Measurements from ENCODE around the gene LIX1. TPM values are rescaled to one million over a fixed set of nuclear protein-coding genes. Genes with fewer than 3 reads are reported as not detected.

Gene LIX1
- total and polyA plus RNA-seq, 12 donors: 0.03 to 0.33 (median 0.18) TPM; not detected in 9

DNA sequence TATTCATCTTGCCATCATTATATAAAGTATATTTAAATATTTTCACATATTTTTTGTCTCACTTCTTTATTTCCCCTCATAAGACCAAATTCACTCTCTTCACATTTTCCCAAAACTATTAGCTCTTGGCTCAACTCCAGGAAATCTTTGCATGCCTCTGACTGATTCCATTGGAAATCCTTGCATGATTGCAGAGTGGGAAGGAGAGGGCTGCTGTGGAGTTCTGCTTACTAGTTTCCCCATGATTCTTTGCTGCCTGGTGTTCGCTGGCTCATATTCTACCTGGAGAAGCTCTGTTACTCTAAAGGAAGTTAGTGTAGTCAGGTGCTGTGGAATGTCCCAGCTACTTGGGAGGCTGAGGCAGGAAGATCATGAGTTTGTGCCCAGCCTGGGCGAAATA is 41.9 kb downstream of the LIX1 start:
- Histone ChIP-seq H3K27me3 (no peaks in the 10 kb centered on the region), H3K27ac (no peak overlapping the region), H3K36me3 (replicated peaks in 1 of 2) (no peaks in the 10 kb centered on the region), H3K4me1 (replicated peaks in 1 of 2) (no peaks in the 10 kb centered on the region), H3K4me3 (no peak overlapping the region), H3K9me3 (replicated peaks in 1 of 3) (no peaks in the 10 kb centered on the region)
- TF ChIP-seq POLR2A (IDR thresholded peaks at IDR 0.05): no peak
- WGBS, 4 donors: 67 to 95% (median 79%) methylated on average over 2 of the region's 2 CpGs
- no peak for DNase-seq
- intact Hi-C loops (cut with DNase I): no loop called here

DNA sequence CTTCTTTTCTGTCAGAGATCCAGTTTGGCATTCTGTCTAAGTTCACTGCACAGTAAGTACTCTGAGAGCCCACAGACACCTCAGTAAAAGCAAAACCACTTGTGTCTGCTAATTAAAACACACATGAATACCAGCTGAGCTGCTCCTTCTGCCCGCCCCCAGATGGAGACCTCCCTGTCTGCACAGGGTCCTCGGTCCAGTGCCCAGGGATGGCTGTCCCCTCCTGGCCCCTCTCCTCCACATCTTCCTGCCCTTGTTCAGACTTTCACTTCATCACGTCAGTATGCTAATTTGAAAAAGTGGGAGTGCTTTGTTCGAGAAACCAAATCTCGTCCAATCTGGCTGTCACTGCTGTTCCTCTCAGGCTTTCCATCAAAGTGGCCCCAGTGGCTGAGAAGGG is 43.5 kb downstream of the LIX1 start:
- Histone ChIP-seq H3K36me3 (replicated peaks in 1 of 2) (no peaks in the 10 kb centered on the region), H3K4me3 (no peak overlapping the region), H3K9me3 (replicated peaks in 1 of 3) (no peaks in the 10 kb centered on the region), H3K4me1 (replicated peaks in 1 of 2) (no peaks in the 10 kb centered on the region), H3K27me3 (no peaks in the 10 kb centered on the region), H3K27ac (no peak overlapping the region)
- WGBS, 4 donors: 55 to 61% (median 58%) methylated on average over 5 of the region's 5 CpGs
- TF ChIP-seq, protein P1, sequence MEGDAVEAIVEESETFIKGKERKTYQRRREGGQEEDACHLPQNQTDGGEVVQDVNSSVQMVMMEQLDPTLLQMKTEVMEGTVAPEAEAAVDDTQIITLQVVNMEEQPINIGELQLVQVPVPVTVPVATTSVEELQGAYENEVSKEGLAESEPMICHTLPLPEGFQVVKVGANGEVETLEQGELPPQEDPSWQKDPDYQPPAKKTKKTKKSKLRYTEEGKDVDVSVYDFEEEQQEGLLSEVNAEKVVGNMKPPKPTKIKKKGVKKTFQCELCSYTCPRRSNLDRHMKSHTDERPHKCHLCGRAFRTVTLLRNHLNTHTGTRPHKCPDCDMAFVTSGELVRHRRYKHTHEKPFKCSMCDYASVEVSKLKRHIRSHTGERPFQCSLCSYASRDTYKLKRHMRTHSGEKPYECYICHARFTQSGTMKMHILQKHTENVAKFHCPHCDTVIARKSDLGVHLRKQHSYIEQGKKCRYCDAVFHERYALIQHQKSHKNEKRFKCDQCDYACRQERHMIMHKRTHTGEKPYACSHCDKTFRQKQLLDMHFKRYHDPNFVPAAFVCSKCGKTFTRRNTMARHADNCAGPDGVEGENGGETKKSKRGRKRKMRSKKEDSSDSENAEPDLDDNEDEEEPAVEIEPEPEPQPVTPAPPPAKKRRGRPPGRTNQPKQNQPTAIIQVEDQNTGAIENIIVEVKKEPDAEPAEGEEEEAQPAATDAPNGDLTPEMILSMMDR (IDR thresholded peaks at IDR 0.05): no peak
- no peak for TF ChIP-seq POLR2A (IDR thresholded peaks at IDR 0.05)
- no peak for DNase-seq
- intact Hi-C loops (cut with DNase I): no loop called here

DNA sequence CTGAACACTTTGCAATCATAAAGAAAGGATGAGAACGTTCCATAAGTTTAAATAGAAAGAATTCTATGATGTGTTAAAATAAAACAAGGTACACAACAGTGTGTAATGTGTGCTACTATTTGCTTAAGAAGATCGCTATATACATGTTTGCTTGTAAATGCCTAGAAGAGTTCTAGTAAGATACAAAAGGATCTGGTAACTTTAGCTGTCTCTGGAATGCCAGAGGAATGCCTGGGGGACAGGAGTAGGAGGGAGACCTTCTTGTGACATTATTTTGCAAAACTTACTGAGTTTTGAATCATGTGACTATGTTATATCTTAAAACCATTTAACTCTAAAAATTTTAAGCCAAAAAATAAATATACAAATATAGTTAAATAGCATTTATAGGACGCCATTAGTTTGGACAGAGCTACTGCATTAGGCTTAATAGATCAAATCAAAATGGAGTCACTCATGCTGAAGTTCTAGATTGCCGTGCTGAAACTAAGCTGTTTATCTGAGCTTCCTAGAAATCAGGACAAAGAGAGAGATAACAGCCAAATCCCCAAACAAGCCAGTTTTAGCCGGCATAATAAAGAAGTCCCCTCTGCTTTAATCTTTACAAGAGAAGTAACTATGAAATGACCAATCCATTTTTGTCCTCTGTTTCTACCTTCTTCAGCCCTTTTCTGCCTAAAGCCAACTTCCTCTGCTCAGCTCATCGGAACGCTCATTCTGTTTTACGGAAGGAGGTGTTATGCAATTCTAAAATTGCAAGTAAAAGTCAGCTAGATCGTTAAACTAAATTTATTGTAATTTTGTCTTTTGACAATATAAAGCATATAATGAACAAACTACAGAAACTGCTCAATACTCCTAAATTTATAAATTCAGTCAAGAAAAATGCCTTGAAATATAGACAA is 44.8 kb downstream of the LIX1 start:
- Histone ChIP-seq H3K36me3 (replicated peaks in 1 of 2) (no peaks in the 10 kb centered on the region), H3K27me3 (no peaks in the 10 kb centered on the region), H3K27ac (no peak overlapping the region), H3K4me3 (no peak overlapping the region), H3K9me3 (replicated peaks in 1 of 3) (no peaks in the 10 kb centered on the region), H3K4me1 (replicated peaks in 1 of 2) (no peaks in the 10 kb centered on the region)
- TF ChIP-seq, protein P1 (IDR thresholded peaks at IDR 0.05): no peak
- no peak for TF ChIP-seq POLR2A (IDR thresholded peaks at IDR 0.05)
- DNase-seq: no peak
- intact Hi-C loops (cut with DNase I): no loop called here
- WGBS, 4 donors: 80 to 85% (median 82%) methylated on average over 9 of the region's 9 CpGs

DNA sequence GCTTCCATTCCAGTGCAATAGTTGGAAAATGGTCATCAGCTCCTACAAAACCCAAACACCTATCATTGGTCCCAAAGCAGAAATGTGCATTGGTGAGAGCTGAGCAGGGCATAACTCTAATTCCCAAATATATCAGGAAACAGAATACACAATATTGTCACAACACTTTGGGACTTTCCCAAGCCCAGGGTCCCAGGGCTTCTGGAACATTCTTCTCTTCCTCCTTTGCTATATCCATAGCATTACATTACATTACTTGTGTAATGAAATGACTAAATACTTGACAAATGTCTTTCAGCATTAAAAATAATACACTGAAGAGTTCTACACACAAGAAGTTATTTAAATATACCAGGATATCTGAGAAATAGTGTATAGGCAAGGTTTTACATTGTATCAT is 45.6 kb downstream of the LIX1 start:
- intact Hi-C loops (cut with DNase I): no loop called here
- no peak for TF ChIP-seq POLR2A (IDR thresholded peaks at IDR 0.05)
- TF ChIP-seq, protein P1 (IDR thresholded peaks at IDR 0.05): no peak
- Histone ChIP-seq H3K4me1 (replicated peaks in 1 of 2) (no peaks in the 10 kb centered on the region), H3K4me3 (no peak overlapping the region), H3K9me3 (replicated peaks in 1 of 3) (no peaks in the 10 kb centered on the region), H3K36me3 (replicated peaks in 1 of 2) (no peaks in the 10 kb centered on the region), H3K27ac (no peak overlapping the region), H3K27me3 (no peaks in the 10 kb centered on the region)
- DNase-seq: no peak

DNA sequence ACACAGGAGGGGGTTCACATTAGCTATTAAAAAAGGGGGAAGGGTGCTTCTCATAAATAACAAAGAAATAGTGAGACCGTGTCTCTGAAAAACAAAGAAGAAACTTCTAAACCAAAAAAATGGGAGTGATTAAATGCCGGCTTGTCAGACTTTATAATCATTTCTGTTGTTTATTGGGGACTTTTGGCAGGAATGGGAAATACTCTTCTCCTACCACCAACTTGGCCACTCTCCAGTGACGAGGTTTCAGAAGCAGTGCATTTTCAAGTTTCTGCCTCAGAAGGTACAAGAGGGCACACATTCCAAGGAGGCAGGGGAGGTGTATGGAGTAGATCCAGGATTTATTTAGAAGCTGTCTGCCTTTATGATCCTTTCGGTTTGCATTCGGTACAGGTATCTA is 46.2 kb downstream of the LIX1 start:
- H3K9me3 ChIP-seq (replicated peaks in 1 of 3): no peaks in the 10 kb centered on the region
- DNase-seq: no peak
- intact Hi-C loops (cut with DNase I): no loop called here
- no peaks in the 10 kb centered on the region for H3K27me3 ChIP-seq
- H3K4me1 ChIP-seq (replicated peaks in 1 of 2): no peaks in the 10 kb centered on the region
- 56 to 67% (median 63%) methylated on average over 5 of the region's 5 CpGs for WGBS, 4 donors
- TF ChIP-seq, protein P1 (IDR thresholded peaks at IDR 0.05): no peak
- TF ChIP-seq POLR2A (IDR thresholded peaks at IDR 0.05): no peak
- no peak overlapping the region for H3K4me3 ChIP-seq
- H3K27ac ChIP-seq: no peak overlapping the region
- H3K36me3 ChIP-seq (replicated peaks in 1 of 2): no peaks in the 10 kb centered on the region

All from adrenal gland (tissue), 12 donors.